ENCODE data around the gene OPN4. TPM values are rescaled to one million over a fixed set of nuclear protein-coding genes. Genes with fewer than 3 reads are reported as not detected.

Gene OPN4
- total RNA-seq, 1 experiment from 2014 or later: not detected

- POLR2A ChIA-PET (ENCODE audit: low non-redundant PET): no interaction called here
- CTCF ChIA-PET: no interaction called here
- H3K9me3 ChIP-seq (ENCODE audit: low read depth, low read length, poor library complexity, severe bottlenecking): no peaks in the 10 kb centered on the region
- no peaks in the 10 kb centered on the region for H3K36me3 ChIP-seq (ENCODE audit: insufficient read depth, low read length, poor library complexity, severe bottlenecking)
- H3K27ac ChIP-seq (ENCODE audit: low read depth, low read length, poor library complexity, severe bottlenecking): no peak overlapping the region
- H3K27me3 ChIP-seq (replicated peaks; ENCODE audit: insufficient read depth, low read depth, low read length, poor library complexity): no peaks in the 10 kb centered on the region
- no peak for DNase-seq (ENCODE audit: low spot score)
- no peak overlapping the region for H3K4me3 ChIP-seq (ENCODE audit: low read depth, low read length, poor library complexity, severe bottlenecking)
- intact Hi-C loops (cut with micrococcal nuclease; ENCODE audit: unreplicated experiment): no loop called here
- BruUV-seq (replicated peaks): no TSS peak
- no peaks in the 10 kb centered on the region for H3K4me1 ChIP-seq (ENCODE audit: insufficient read depth, low read length, poor library complexity, severe bottlenecking)
- TF ChIP-seq CTCF (conservative IDR thresholded peaks at IDR 0.05; ENCODE audit: low read depth, low read length): no peak
Measured at GRCh38 chr10:86659161-86659691, 4.9 kb downstream of the OPN4 start.

GRCh38 chr10:86659721-86660453, 5.5 kb downstream of the OPN4 start:
- Histone ChIP-seq H3K27ac (ENCODE audit: low read depth, low read length, poor library complexity, severe bottlenecking) (no peak overlapping the region), H3K9me3 (ENCODE audit: low read depth, low read length, poor library complexity, severe bottlenecking) (no peaks in the 10 kb centered on the region), H3K36me3 (ENCODE audit: insufficient read depth, low read length, poor library complexity, severe bottlenecking) (no peaks in the 10 kb centered on the region), H3K27me3 (replicated peaks; ENCODE audit: insufficient read depth, low read depth, low read length, poor library complexity) (no peaks in the 10 kb centered on the region), H3K4me1 (ENCODE audit: insufficient read depth, low read length, poor library complexity, severe bottlenecking) (no peaks in the 10 kb centered on the region), H3K4me3 (ENCODE audit: low read depth, low read length, poor library complexity, severe bottlenecking) (no peak overlapping the region)
- ChIA-PET CTCF (no interaction called here), POLR2A (ENCODE audit: low non-redundant PET) (no interaction called here)
- intact Hi-C loops (cut with micrococcal nuclease; ENCODE audit: unreplicated experiment): no loop called here
- DNase-seq (ENCODE audit: low spot score): no peak
- no TSS peak for BruUV-seq (replicated peaks)
- TF ChIP-seq EZH2 (IDR thresholded peaks at IDR 0.05; ENCODE audit: borderline replicate concordance, low read depth, low read length, poor library complexity, severe bottlenecking): no peak
- no peak for TF ChIP-seq CTCF (conservative IDR thresholded peaks at IDR 0.05; ENCODE audit: low read depth, low read length)

- POLR2A ChIA-PET (ENCODE audit: low non-redundant PET): no interaction called here
- Histone ChIP-seq H3K27ac (ENCODE audit: low read depth, low read length, poor library complexity, severe bottlenecking) (no peak overlapping the region), H3K4me3 (ENCODE audit: low read depth, low read length, poor library complexity, severe bottlenecking) (no peak overlapping the region), H3K36me3 (ENCODE audit: insufficient read depth, low read length, poor library complexity, severe bottlenecking) (no peaks in the 10 kb centered on the region), H3K27me3 (replicated peaks; ENCODE audit: insufficient read depth, low read depth, low read length, poor library complexity) (no peaks in the 10 kb centered on the region), H3K9me3 (ENCODE audit: low read depth, low read length, poor library complexity, severe bottlenecking) (no peaks in the 10 kb centered on the region), H3K4me1 (ENCODE audit: insufficient read depth, low read length, poor library complexity, severe bottlenecking) (no peaks in the 10 kb centered on the region)
- intact Hi-C loops (cut with micrococcal nuclease; ENCODE audit: unreplicated experiment): no loop called here
- no peak for DNase-seq (ENCODE audit: low spot score)
- CTCF ChIA-PET: interaction anchor here (0.5 to 0.6 kb wide), 2 partner anchors 238 to 305 kb away, joined by 6 to 12 read pairs; no protein-coding TSS in a partner anchor
- no TSS peak for BruUV-seq (replicated peaks)
- no peak for TF ChIP-seq EZH2 (IDR thresholded peaks at IDR 0.05; ENCODE audit: borderline replicate concordance, low read depth, low read length, poor library complexity, severe bottlenecking)
- TF ChIP-seq CTCF (conservative IDR thresholded peaks at IDR 0.05; ENCODE audit: low read depth, low read length): no peak
Measured at GRCh38 chr10:86661161-86662025, 7.0 kb downstream of the OPN4 start.

Measured in A673 (cell line).